Activated CD8-positive, alpha-beta T cell treated with anti-CD3 and anti-CD28 coated beads for 36 hours (primary cell): ENCODE data around the gene ADAM22. TPM values are rescaled to one million over a fixed set of nuclear protein-coding genes. Genes with fewer than 3 reads are reported as not detected.
"Not testable (repeated sequence)": the region's sequence is repeated elsewhere in the genome, so short reads cannot be mapped to it uniquely, and the experiment has no call there.

Source experiments
- ATAC-seq: fragments of 200-7000 bp; cut with Tn5 transposase; one replicate; pipeline ENCODE4 v1.10.0; 2021; ENCODE audit warnings: mild to moderate bottlenecking, moderate library complexity
- CTCF ChIA-PET: fragments of 350-600 bp; sonication (Branson Sonifier 250); formaldehyde crosslinking; loops from one replicate; lab custom pipeline; 2021; ENCODE audit warnings: antibody characterized with exemption; lab: Charles Lee
- POLR2A ChIA-PET: fragments of 350-600 bp; sonication (Branson Sonifier 250); formaldehyde crosslinking; loops from one replicate; lab custom pipeline; 2021; ENCODE audit warnings: antibody characterized with exemption; lab: Charles Lee
- DNase-seq: peaks from one replicate; pipeline ENCODE4 v3.0.0-alpha.2; 2020
- H3K27ac Mint-ChIP-seq: one replicate; pipeline ENCODE4 v1.8.0; 2021; ENCODE audit warnings: mild to moderate bottlenecking, mixed read lengths
- H3K27me3 Mint-ChIP-seq: one replicate; pipeline ENCODE4 v1.8.0; 2021; ENCODE audit warnings: mixed read lengths
- H3K36me3 Mint-ChIP-seq: one replicate; pipeline ENCODE4 v1.8.0; 2021; ENCODE audit warnings: low read depth, mixed read lengths
- H3K4me1 Mint-ChIP-seq: one replicate; pipeline ENCODE4 v1.8.0; 2021; ENCODE audit warnings: low read depth, mixed read lengths
- H3K4me3 Mint-ChIP-seq: one replicate; pipeline ENCODE4 v1.8.0; 2021; ENCODE audit warnings: mild to moderate bottlenecking, moderate library complexity, mixed read lengths
- H3K9me3 Mint-ChIP-seq: one replicate; pipeline ENCODE4 v1.8.0; 2021; ENCODE audit warnings: mixed read lengths
- intact Hi-C: fragments of 100-400 bp; cut with micrococcal nuclease; formaldehyde crosslinking; loops from one replicate; pipeline ENCODE4 v1.10.0; 2022
- total RNA-seq, 2 experiments: library from RNA; stranded (reverse); gene quantifications; one replicate each; pipeline ENCODE4 v1.2.3, GENCODE V29; 2021
- TF ChIP-seq, protein P1 (sequence below): fragments of 200-600 bp; IDR thresholded peaks from one replicate; pipeline ENCODE4 v1.8.0; 2022; ENCODE audit warnings: antibody characterized with exemption, mild to moderate bottlenecking

ADAM22 gene
- total RNA-seq, 2 experiments from 2014 or later, result 2.3 to 3.0 TPM

DNA sequence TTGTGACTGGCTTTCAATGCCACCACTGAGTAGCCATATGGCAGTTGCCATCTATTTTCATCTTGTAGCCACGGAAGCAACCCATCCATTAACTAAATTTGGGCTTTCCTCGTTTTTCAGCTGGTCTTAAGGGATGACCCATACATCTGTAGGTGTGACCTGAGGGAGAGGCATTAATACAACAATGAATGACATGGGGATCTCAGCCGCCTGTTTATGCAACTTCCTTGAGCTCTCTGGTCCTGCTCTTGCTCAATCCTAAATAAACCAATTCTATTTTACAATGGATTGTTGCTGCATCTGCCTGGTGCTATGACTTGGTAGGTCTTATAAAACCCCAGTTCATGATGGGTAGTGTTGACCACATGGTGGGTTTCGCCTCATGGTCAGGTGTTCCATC is 21.9 kb upstream of the ADAM22 start:
- intact Hi-C loops, result no loop called here
- ATAC-seq (no peak), DNase-seq (no peak)
- Mint-ChIP-seq H3K36me3 (peaks cover 13% of the 10 kb centered on the region), H3K27ac (no peak overlapping the region), H3K4me3 (no peak overlapping the region), H3K9me3 (no peaks in the 10 kb centered on the region), H3K4me1 (peaks cover 4% of the 10 kb centered on the region), H3K27me3 (no peaks in the 10 kb centered on the region)
- ChIA-PET POLR2A (no interaction called here), CTCF (no interaction called here)
- TF ChIP-seq, protein P1, sequence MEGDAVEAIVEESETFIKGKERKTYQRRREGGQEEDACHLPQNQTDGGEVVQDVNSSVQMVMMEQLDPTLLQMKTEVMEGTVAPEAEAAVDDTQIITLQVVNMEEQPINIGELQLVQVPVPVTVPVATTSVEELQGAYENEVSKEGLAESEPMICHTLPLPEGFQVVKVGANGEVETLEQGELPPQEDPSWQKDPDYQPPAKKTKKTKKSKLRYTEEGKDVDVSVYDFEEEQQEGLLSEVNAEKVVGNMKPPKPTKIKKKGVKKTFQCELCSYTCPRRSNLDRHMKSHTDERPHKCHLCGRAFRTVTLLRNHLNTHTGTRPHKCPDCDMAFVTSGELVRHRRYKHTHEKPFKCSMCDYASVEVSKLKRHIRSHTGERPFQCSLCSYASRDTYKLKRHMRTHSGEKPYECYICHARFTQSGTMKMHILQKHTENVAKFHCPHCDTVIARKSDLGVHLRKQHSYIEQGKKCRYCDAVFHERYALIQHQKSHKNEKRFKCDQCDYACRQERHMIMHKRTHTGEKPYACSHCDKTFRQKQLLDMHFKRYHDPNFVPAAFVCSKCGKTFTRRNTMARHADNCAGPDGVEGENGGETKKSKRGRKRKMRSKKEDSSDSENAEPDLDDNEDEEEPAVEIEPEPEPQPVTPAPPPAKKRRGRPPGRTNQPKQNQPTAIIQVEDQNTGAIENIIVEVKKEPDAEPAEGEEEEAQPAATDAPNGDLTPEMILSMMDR, result no peak

DNA sequence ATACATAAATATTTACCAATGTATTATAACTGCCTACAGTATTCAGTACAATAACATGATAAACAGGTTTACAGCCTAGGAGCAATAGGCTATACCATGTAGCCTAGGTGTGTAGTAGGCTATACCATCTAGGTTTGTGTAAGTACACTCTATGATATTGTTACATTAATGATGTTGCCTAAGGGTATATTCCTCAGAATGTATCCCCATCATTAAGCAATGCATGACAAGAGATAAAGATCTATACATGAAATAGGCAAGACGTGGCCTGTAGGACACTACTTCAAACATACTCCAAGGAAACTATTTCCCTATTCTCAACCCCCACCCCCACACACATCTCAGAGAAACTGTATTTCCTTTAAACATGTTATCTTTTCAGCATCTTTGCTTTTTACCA is 15.3 kb upstream of the ADAM22 start:
- Mint-ChIP-seq H3K27ac (no peak overlapping the region), H3K9me3 (no peaks in the 10 kb centered on the region), H3K27me3 (no peaks in the 10 kb centered on the region), H3K4me3 (no peak overlapping the region), H3K4me1 (no peaks in the 10 kb centered on the region), H3K36me3 (no peaks in the 10 kb centered on the region)
- TF ChIP-seq, protein P1, result no peak
- ATAC-seq (no peak), DNase-seq (no peak)
- intact Hi-C loops, result no loop called here
- CTCF ChIA-PET, result no interaction called here
- POLR2A ChIA-PET, result no interaction called here

DNA sequence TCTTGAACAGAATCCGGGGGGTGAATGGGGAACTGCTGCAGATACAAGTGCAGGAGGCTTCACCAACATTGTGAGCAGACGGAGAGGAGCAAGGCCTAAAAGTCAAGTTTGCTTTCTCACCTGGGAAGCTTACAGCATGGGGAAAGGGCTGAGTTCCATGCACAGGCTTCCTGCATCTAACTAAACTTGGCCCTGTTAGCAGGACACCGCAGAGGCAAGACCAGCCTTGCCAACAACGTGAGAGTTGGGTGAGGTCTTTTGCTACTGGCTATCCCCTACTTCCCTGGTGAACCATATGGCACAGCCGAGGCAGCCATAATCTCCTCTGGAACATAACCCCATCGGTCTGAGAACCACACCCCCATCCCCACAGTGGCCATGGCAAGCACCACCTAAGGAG is 14.2 kb upstream of the ADAM22 start:
- H3K27me3 Mint-ChIP-seq, result no peaks in the 10 kb centered on the region
- no peaks in the 10 kb centered on the region for H3K9me3 Mint-ChIP-seq
- POLR2A ChIA-PET, result no interaction called here
- no peaks in the 10 kb centered on the region for H3K4me1 Mint-ChIP-seq
- intact Hi-C loops, result no loop called here
- TF ChIP-seq, protein P1, result no peak
- no peak overlapping the region for H3K27ac Mint-ChIP-seq
- no peak for ATAC-seq
- H3K36me3 Mint-ChIP-seq, result no peaks in the 10 kb centered on the region
- CTCF ChIA-PET, result interaction anchor here (1.2 kb wide), 1 partner anchor 14 kb away, joined by 3 read pairs; the partner anchor contains the start of gene ADAM22
- no peak overlapping the region for H3K4me3 Mint-ChIP-seq
- no peak for DNase-seq

DNA sequence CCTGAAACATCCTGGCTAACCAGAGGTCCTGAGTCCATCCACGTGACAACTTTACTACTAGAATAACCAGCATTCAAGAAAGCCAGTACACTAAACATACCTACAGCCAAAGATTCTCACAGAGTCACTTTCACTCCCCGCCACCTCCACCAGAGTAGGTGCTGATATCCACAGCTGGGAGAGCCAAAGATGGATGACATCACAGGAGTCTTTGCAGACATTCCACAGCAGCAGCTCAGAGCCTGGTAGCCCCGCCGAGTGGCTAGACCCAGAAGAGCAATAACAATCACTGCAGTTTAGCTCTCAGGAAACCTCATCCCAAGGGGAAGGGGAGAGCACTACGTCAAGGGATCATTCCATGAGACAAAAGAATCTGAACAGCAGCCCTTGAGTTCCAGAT is 13.5 kb upstream of the ADAM22 start:
- ChIA-PET POLR2A (interaction anchor here (0.7 kb wide), 1 partner anchor 14 kb away, joined by 3 read pairs; no protein-coding TSS in a partner anchor), CTCF (no interaction called here)
- ATAC-seq (no peak), DNase-seq (no peak)
- intact Hi-C loops, result no loop called here
- Mint-ChIP-seq H3K36me3 (no peaks in the 10 kb centered on the region), H3K27ac (no peak overlapping the region), H3K4me1 (no peaks in the 10 kb centered on the region), H3K27me3 (no peaks in the 10 kb centered on the region), H3K4me3 (no peak overlapping the region), H3K9me3 (no peaks in the 10 kb centered on the region)
- TF ChIP-seq, protein P1, result no peak

DNA sequence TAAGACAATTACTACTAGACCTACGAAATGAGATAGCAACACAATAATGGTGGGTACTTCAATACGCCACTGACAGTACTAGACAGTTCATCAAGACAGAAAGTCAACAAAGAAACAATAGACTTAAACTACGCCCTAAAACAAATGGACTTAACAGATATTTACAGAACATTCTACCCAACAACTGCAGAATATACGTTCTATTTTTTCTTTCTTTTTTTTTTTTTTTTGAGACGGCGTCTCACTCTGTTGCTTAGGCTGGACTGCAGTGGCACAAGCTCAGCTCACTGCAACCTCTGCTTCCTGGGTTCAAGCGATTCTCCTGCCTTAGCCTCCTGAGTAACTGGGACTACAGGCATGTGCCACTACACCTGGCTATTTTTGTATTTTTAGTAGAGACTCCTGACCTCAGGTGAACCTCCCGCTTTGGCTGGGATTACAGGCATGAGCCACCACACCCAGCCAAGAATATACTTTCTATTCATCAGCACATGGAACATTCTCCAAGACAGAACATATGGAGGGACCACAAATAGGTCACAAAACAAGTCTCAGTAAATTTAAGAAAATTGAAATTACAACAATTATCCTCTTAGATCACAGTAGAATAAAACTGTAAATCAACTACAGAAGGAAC is 11.2 kb upstream of the ADAM22 start:
- H3K9me3 Mint-ChIP-seq, H3K4me3 Mint-ChIP-seq, H3K27me3 Mint-ChIP-seq, intact Hi-C loops, DNase-seq, H3K4me1 Mint-ChIP-seq, CTCF ChIA-PET, POLR2A ChIA-PET, H3K27ac Mint-ChIP-seq, ATAC-seq, H3K36me3 Mint-ChIP-seq: not testable (repeated sequence)
